PC-3 (cell line): ENCODE measurements around the gene ZNF562. TPM values are rescaled to one million over a fixed set of nuclear protein-coding genes. Genes with fewer than 3 reads are reported as not detected.
"Not testable (repeated sequence)": the region's sequence is repeated elsewhere in the genome, so short reads cannot be mapped to it uniquely, and the experiment has no call there.

Experiments used
- ATAC-seq: fragments of 200-7000 bp; cut with Tn5 transposase; 2 replicates; pipeline ENCODE4 v1.9.1; 2020; ENCODE audit warnings: mild to moderate bottlenecking, moderate library complexity
- BruUV-seq: library from RNA; stranded (reverse); fragments of 400-500 nt; replicated peaks from 2 replicates; lab custom pipeline; 2021; lab: Mats Ljungman, UMichigan
- CTCF ChIA-PET: fragments of 300-600 bp; sonication (Branson Sonifier 250); formaldehyde crosslinking; loops from one replicate; lab custom pipeline; 2022; ENCODE audit warnings: antibody characterized with exemption; lab: Charles Lee
- POLR2A ChIA-PET: fragments of 300-600 bp; sonication (Branson Sonifier 250); formaldehyde crosslinking; loops from one replicate; lab custom pipeline; 2022; ENCODE audit warnings: antibody characterized with exemption; ENCODE audit not compliant: unreplicated experiment; lab: Charles Lee
- DNase-seq: peaks from one replicate; pipeline ENCODE4 v3.0.0-alpha.2; 2015
- H2AFZ ChIP-seq: fragments of 300-600 bp; sonication (generic); 2 replicates; pipeline ENCODE4 v1.6.0; 2016; ENCODE audit warnings: antibody characterized with exemption, low read length
- H3F3A ChIP-seq: fragments of 300-600 bp; sonication (generic); one replicate; pipeline ENCODE4 v1.6.0; 2017; ENCODE audit warnings: antibody characterized with exemption, low read length, control low read depth, mild to moderate bottlenecking; ENCODE audit not compliant: unreplicated experiment
- H3K27ac ChIP-seq: fragments of 300-600 bp; sonication (generic); 2 replicates; pipeline ENCODE4 v1.5.1; 2016; ENCODE audit warnings: mild to moderate bottlenecking, low read length
- H3K27me3 ChIP-seq: fragments of 300-600 bp; sonication (generic); 2 replicates; pipeline ENCODE4 v1.6.1; 2016; ENCODE audit warnings: low read length, mixed read lengths
- H3K36me3 ChIP-seq: fragments of 300-600 bp; sonication (generic); 2 replicates; pipeline ENCODE4 v1.6.1; 2016; ENCODE audit warnings: low read depth, mixed run types, low read length, mixed read lengths
- H3K4me1 ChIP-seq: fragments of 300-600 bp; sonication (generic); 2 replicates; pipeline ENCODE4 v1.5.1; 2016; ENCODE audit warnings: low read length; ENCODE audit not compliant: insufficient read depth
- H3K4me2 ChIP-seq: fragments of 300-600 bp; sonication (generic); 2 replicates; pipeline ENCODE4 v1.6.0; 2016; ENCODE audit warnings: low read length
- H3K4me3 ChIP-seq: fragments of 300-600 bp; sonication (generic); 2 replicates; pipeline ENCODE4 v1.5.1; 2016; ENCODE audit warnings: mild to moderate bottlenecking, low read length, mixed read lengths
- H3K79me2 ChIP-seq: fragments of 300-600 bp; sonication (generic); 2 replicates; pipeline ENCODE4 v1.6.1; 2017; ENCODE audit warnings: low read length, mixed read lengths
- H3K9ac ChIP-seq: fragments of 300-600 bp; sonication (generic); 2 replicates; pipeline ENCODE4 v1.6.0; 2016; ENCODE audit warnings: mild to moderate bottlenecking, low read length
- H3K9me2 ChIP-seq: fragments of 300-600 bp; sonication (generic); replicated peaks from 2 replicates; pipeline ENCODE4 v1.6.1; 2016; ENCODE audit warnings: mixed run types, low read length, mixed read lengths
- H3K9me3 ChIP-seq: fragments of 300-600 bp; sonication (generic); 2 replicates; pipeline ENCODE4 v1.6.1; 2016; ENCODE audit warnings: low read length, mixed read lengths
- H4K20me1 ChIP-seq: fragments of 300-600 bp; sonication (generic); 2 replicates; pipeline ENCODE4 v1.6.1; 2016; ENCODE audit warnings: low read length, mixed read lengths
- CTCF ChIP-seq: fragments of 300-600 bp; sonication (generic); conservative IDR thresholded peaks from 2 replicates; pipeline ENCODE4 v1.5.1; 2017; ENCODE audit warnings: antibody characterized with exemption, low read depth, mild to moderate bottlenecking, low read length
- EZH2 ChIP-seq: fragments of 300-600 bp; sonication (generic); IDR thresholded peaks from one replicate; pipeline ENCODE4 v1.6.1; 2017; ENCODE audit warnings: antibody characterized with exemption, mild to moderate bottlenecking, low read length; ENCODE audit not compliant: unreplicated experiment
- EZH2phosphoT487 ChIP-seq: fragments of 300-600 bp; sonication (generic); IDR thresholded peaks from 2 replicates; pipeline ENCODE4 v1.6.1; 2018; ENCODE audit warnings: mild to moderate bottlenecking, antibody characterized with exemption, low read length, borderline replicate concordance
- intact Hi-C: fragments of 100-400 bp; cut with micrococcal nuclease; formaldehyde crosslinking; loops from 2 replicates; pipeline ENCODE4 v1.9.0; 2023
- total RNA-seq: library from RNA; depleted of rRNA; stranded (reverse); fragments of >200 nt; gene quantifications from 2 replicates; pipeline ENCODE4 v1.2.3, GENCODE V29; 2014

Gene ZNF562
- total RNA-seq, 1 experiment from 2014 or later, result 26.0 TPM

GRCh38 chr19:9668544-9668943 is 6.4 kb downstream of the ZNF562 start:
- no peak for TF ChIP-seq CTCF
- no peak for TF ChIP-seq EZH2phosphoT487
- TF ChIP-seq EZH2, result no peak
- peaks cover 56% of the 10 kb centered on the region for H3K9me3 ChIP-seq
- no peak for ATAC-seq
- peaks cover 81% of the 10 kb centered on the region for H3K36me3 ChIP-seq
- H2AFZ ChIP-seq, result no peak overlapping the region
- no peak overlapping the region for H3K4me2 ChIP-seq
- no peaks in the 10 kb centered on the region for H3K27me3 ChIP-seq
- ChIA-PET CTCF (no interaction called here), POLR2A (no interaction called here)
- H3K9me2 ChIP-seq, result no peaks in the 10 kb centered on the region
- H3F3A ChIP-seq, result no peaks in the 10 kb centered on the region
- no TSS peak for BruUV-seq
- no peak overlapping the region for H3K27ac ChIP-seq
- no peak overlapping the region for H3K9ac ChIP-seq
- intact Hi-C loops, result no loop called here
- DNase-seq, result no peak
- H3K79me2 ChIP-seq, result peaks cover 100% of the 10 kb centered on the region
- H3K4me1 ChIP-seq, result no peaks in the 10 kb centered on the region
- H3K4me3 ChIP-seq, result no peak overlapping the region
- no peaks in the 10 kb centered on the region for H4K20me1 ChIP-seq

- no peaks in the 10 kb centered on the region for H3F3A ChIP-seq
- H3K9me3 ChIP-seq, result peaks cover 49% of the 10 kb centered on the region
- no peak overlapping the region for H3K4me3 ChIP-seq
- no peak overlapping the region for H3K4me2 ChIP-seq
- ATAC-seq (no peak), DNase-seq (no peak)
- no peaks in the 10 kb centered on the region for H3K9me2 ChIP-seq
- intact Hi-C loops, result no loop called here
- POLR2A ChIA-PET, result no interaction called here
- BruUV-seq, result no TSS peak
- H3K36me3 ChIP-seq, result peaks cover 75% of the 10 kb centered on the region
- H3K9ac ChIP-seq, result no peak overlapping the region
- TF ChIP-seq EZH2 (no peak), CTCF (no peak), EZH2phosphoT487 (no peak)
- no peak overlapping the region for H3K27ac ChIP-seq
- no peaks in the 10 kb centered on the region for H3K27me3 ChIP-seq
- no peaks in the 10 kb centered on the region for H3K4me1 ChIP-seq
- no peak overlapping the region for H2AFZ ChIP-seq
- CTCF ChIA-PET, result no interaction called here
- H4K20me1 ChIP-seq, result no peaks in the 10 kb centered on the region
- H3K79me2 ChIP-seq, result peaks cover 100% of the 10 kb centered on the region
These were observed 7.0 kb downstream of the ZNF562 start for GRCh38 chr19:9667898-9668297.

GRCh38 chr19:9658769-9659168 is 16.1 kb downstream of the ZNF562 start:
- H3F3A ChIP-seq, result no peaks in the 10 kb centered on the region
- no peak overlapping the region for H3K4me2 ChIP-seq
- POLR2A ChIA-PET, result no interaction called here
- intact Hi-C loops, result no loop called here
- no peak overlapping the region for H2AFZ ChIP-seq
- CTCF ChIA-PET, result no interaction called here
- peaks cover 40% of the 10 kb centered on the region for H3K79me2 ChIP-seq
- no peak overlapping the region for H3K4me3 ChIP-seq
- no peak overlapping the region for H3K27ac ChIP-seq
- TF ChIP-seq CTCF (no peak), EZH2phosphoT487 (no peak), EZH2 (no peak)
- peaks cover 68% of the 10 kb centered on the region for H3K36me3 ChIP-seq
- no peaks in the 10 kb centered on the region for H3K27me3 ChIP-seq
- DNase-seq (no peak), ATAC-seq (no peak)
- no peaks in the 10 kb centered on the region for H3K4me1 ChIP-seq
- H3K9me3 ChIP-seq, result peaks cover 14% of the 10 kb centered on the region
- BruUV-seq, result no TSS peak
- no peaks in the 10 kb centered on the region for H4K20me1 ChIP-seq
- no peak overlapping the region for H3K9ac ChIP-seq
- no peaks in the 10 kb centered on the region for H3K9me2 ChIP-seq

GRCh38 chr19:9653066-9653555 is 21.8 kb downstream of the ZNF562 start:
- H3F3A ChIP-seq, intact Hi-C loops, H3K4me2 ChIP-seq, H2AFZ ChIP-seq, POLR2A ChIA-PET, H3K27me3 ChIP-seq, DNase-seq, BruUV-seq, H3K4me3 ChIP-seq, H3K27ac ChIP-seq, H3K9ac ChIP-seq, H3K9me2 ChIP-seq, H3K4me1 ChIP-seq, H4K20me1 ChIP-seq, CTCF ChIA-PET, ATAC-seq: not testable (repeated sequence)
- Histone ChIP-seq H3K36me3 (peaks cover 83% of the 10 kb centered on the region), H3K9me3 (peaks cover 44% of the 10 kb centered on the region), H3K79me2 (peaks cover 14% of the 10 kb centered on the region; the same call in 1 of the 2 replicates)
